B cell (primary cell): ENCODE data around the gene DSCAML1. TPM values are rescaled to one million over a fixed set of nuclear protein-coding genes. Genes with fewer than 3 reads are reported as not detected.

ENCODE experiments used
- ATAC-seq: fragments of 200-7000 bp; cut with Tn5 transposase; one replicate; pipeline ENCODE4 v1.10.0; 2021; ENCODE audit warnings: low read depth, mild to moderate bottlenecking, moderate number of reproducible peaks, moderate library complexity
- CTCF ChIA-PET: fragments of 350-600 bp; sonication (Branson Sonifier 250); formaldehyde crosslinking; loops from one replicate; lab custom pipeline; 2021; ENCODE audit warnings: antibody characterized with exemption, inconsistent platforms; lab: Charles Lee
- POLR2A ChIA-PET: fragments of 350-600 bp; sonication (Branson Sonifier 250); formaldehyde crosslinking; loops from one replicate; lab custom pipeline; 2021; ENCODE audit warnings: antibody characterized with exemption; lab: Charles Lee
- DNase-seq: peaks from one replicate; pipeline ENCODE4 v3.0.0; 2013
- H2AFZ ChIP-seq: 2 replicates; pipeline ENCODE4 v1.6.1; 2012; ENCODE audit warnings: mild to moderate bottlenecking, low read depth, low read length; ENCODE audit not compliant: insufficient read depth, poor library complexity, severe bottlenecking
- H3K27ac ChIP-seq, 2 donors: 1 replicate in 1 of 2; 2 replicates in 1 of 2; pipeline ENCODE4 v1.5.1; 2012 to 2013; ENCODE audit warnings: low read length in 2 of 2, mild to moderate bottlenecking in 2 of 2, moderate library complexity in 1 of 2
- H3K27me3 ChIP-seq, 4 experiments: fragments of 200-600 bp in 1 of 4; sonication (generic) in 1 of 4; replicated peaks in 1 of 4; 1 replicate in 2 of 4; 2 replicates in 2 of 4; pipeline versions ENCODE4 v1.6.1 to v1.7.0; 2013 to 2016; ENCODE audit warnings: low read length in 3 of 4, mild to moderate bottlenecking in 2 of 4, mixed read lengths in 1 of 4, moderate library complexity in 1 of 4; ENCODE audit not compliant: insufficient read depth in 4 of 4, control insufficient read depth in 3 of 4; ENCODE audit errors: control extremely low read depth in 1 of 4
- H3K36me3 ChIP-seq, 2 experiments: replicated peaks in 1 of 2; 1 replicate in 1 of 2; 2 replicates in 1 of 2; pipeline versions ENCODE4 v1.6.1 to v1.7.1; 2013; ENCODE audit warnings: low read length in 1 of 2; ENCODE audit not compliant: insufficient read depth in 2 of 2, control insufficient read depth in 1 of 2; ENCODE audit errors: control extremely low read depth in 1 of 2, extremely low read depth in 1 of 2
- H3K4me1 ChIP-seq, 2 donors: fragments of 200-600 bp in 1 of 2; sonication (generic) in 1 of 2; 1 replicate in 1 of 2; 2 replicates in 1 of 2; pipeline versions ENCODE4 v1.5.1 to v1.6.1; 2013 to 2017; ENCODE audit warnings: low read length in 2 of 2; ENCODE audit not compliant: control insufficient read depth in 2 of 2, insufficient read depth in 2 of 2
- H3K4me2 ChIP-seq: replicated peaks from 2 replicates; pipeline ENCODE3; 2012; ENCODE audit warnings: mild to moderate bottlenecking, low read depth, low read length; ENCODE audit not compliant: poor library complexity, severe bottlenecking
- H3K4me3 ChIP-seq, 5 experiments: fragments of 200-600 bp in 1 of 5; sonication (generic) in 1 of 5; 1 replicate in 3 of 5; 2 replicates in 2 of 5; pipeline versions ENCODE4 v1.5.1 to v1.7.0; 2011 to 2016; ENCODE audit warnings: low read length in 4 of 5, mild to moderate bottlenecking in 4 of 5, low read depth in 2 of 5, control low read depth in 1 of 5, moderate library complexity in 1 of 5; ENCODE audit not compliant: insufficient read depth in 1 of 5; ENCODE audit errors: control extremely low read depth in 1 of 5, extremely low read depth in 1 of 5
- H3K79me2 ChIP-seq: fragments of 200-600 bp; sonication (generic); one replicate; pipeline ENCODE4 v1.6.0; 2016; ENCODE audit warnings: low read length; ENCODE audit not compliant: control insufficient read depth, insufficient read depth
- H3K9ac ChIP-seq: fragments of 200-600 bp; sonication (generic); 2 replicates; pipeline ENCODE4 v1.6.1; 2017; ENCODE audit warnings: mild to moderate bottlenecking, low read length, moderate library complexity
- H3K9me3 ChIP-seq, 3 donors: one replicate each; pipeline versions ENCODE4 v1.6.1 to v1.7.1; 2013; ENCODE audit warnings: low read length in 2 of 3; ENCODE audit not compliant: control insufficient read depth in 2 of 3, insufficient read depth in 1 of 3; ENCODE audit errors: control extremely low read depth in 1 of 3
- H4K20me1 ChIP-seq: 2 replicates; pipeline ENCODE4 v1.6.0; 2012; ENCODE audit warnings: mild to moderate bottlenecking, low read length; ENCODE audit not compliant: insufficient read depth, control insufficient read depth, poor library complexity, severe bottlenecking
- H3K27ac Mint-ChIP-seq: one replicate; pipeline ENCODE4 v1.8.0; 2021; ENCODE audit warnings: mixed read lengths
- H3K27me3 Mint-ChIP-seq: one replicate; pipeline ENCODE4 v1.8.0; 2021; ENCODE audit warnings: mixed read lengths
- H3K4me1 Mint-ChIP-seq: one replicate; pipeline ENCODE4 v1.8.0; 2021; ENCODE audit warnings: mixed read lengths
- H3K4me3 Mint-ChIP-seq: one replicate; pipeline ENCODE4 v1.8.0; 2021; ENCODE audit warnings: mixed read lengths
- H3K9me3 Mint-ChIP-seq: one replicate; pipeline ENCODE4 v1.8.0; 2022; ENCODE audit warnings: mixed read lengths; ENCODE audit not compliant: insufficient read depth
- CTCF ChIP-seq: fragments of 200-600 bp; IDR thresholded peaks from one replicate; pipeline ENCODE4 v1.8.0; 2022; ENCODE audit warnings: antibody characterized with exemption, mild to moderate bottlenecking
- EZH2 ChIP-seq: IDR thresholded peaks from 2 replicates; pipeline ENCODE4 v1.6.1; 2012; ENCODE audit warnings: borderline replicate concordance, low read depth, mild to moderate bottlenecking, moderate library complexity, low read length; ENCODE audit not compliant: insufficient read depth, poor library complexity, severe bottlenecking
- WGBS: methylation state at CpG from one replicate; pipeline ENCODE4 v1.1.5; 2013; ENCODE audit warnings: missing lambda C conversion rate; ENCODE audit not compliant: insufficient coverage; 5-methylcytosine and 5-hydroxymethylcytosine counted together
- intact Hi-C: fragments of 100-400 bp; cut with micrococcal nuclease; formaldehyde crosslinking; loops from one replicate; pipeline ENCODE4 v1.10.0; 2022
- polyA plus RNA-seq: library from polyadenylated mRNA; depleted of rRNA; stranded (reverse); fragments of >200 nt; gene quantifications from 2 replicates; pipeline ENCODE4 v1.2.3, GENCODE V29; 2012
- total RNA-seq, 2 donors: library from RNA; stranded (reverse); fragments of 120-200 nt in 1 of 2; gene quantifications; 1 replicate in 1 of 2; 2 replicates in 1 of 2; pipeline versions ENCODE4 v1.2.3 to v1.2.4, GENCODE V29; 2013 to 2022

DSCAML1 gene
- total and polyA plus RNA-seq, 2 donors (not counting 1 experiment from before 2014, with no cell fraction given), result 1.2 to 6.2 TPM

- H3K9me3 Mint-ChIP-seq, result no peaks in the 10 kb centered on the region
- H3K27me3 Mint-ChIP-seq, result peaks cover 3% of the 10 kb centered on the region
- DNase-seq, result no peak
- no peak overlapping the region for H3K4me3 ChIP-seq
- no peak overlapping the region for H3K9ac ChIP-seq
- H3K4me1 ChIP-seq, result no peaks in the 10 kb centered on the region
- no peak overlapping the region for H3K4me3 Mint-ChIP-seq
- H3K27ac Mint-ChIP-seq, result no peak overlapping the region
- H2AFZ ChIP-seq, result no peak overlapping the region
- H3K36me3 ChIP-seq, result no peaks in the 10 kb centered on the region
- H4K20me1 ChIP-seq, result no peaks in the 10 kb centered on the region
- ChIA-PET CTCF (no interaction called here), POLR2A (no interaction called here)
- ATAC-seq, result no peak
- H3K27me3 ChIP-seq, result peaks cover 0 to 3% (median 0%) of the 10 kb centered on the region in 4 experiments
- no peak overlapping the region for H3K27ac ChIP-seq
- no peak overlapping the region for H3K4me2 ChIP-seq
- 93% methylated on average over 3 of the region's 4 CpGs for WGBS
- intact Hi-C loops, result no loop called here
- H3K4me1 Mint-ChIP-seq, result no peaks in the 10 kb centered on the region
- no peaks in the 10 kb centered on the region for H3K9me3 ChIP-seq
- no peaks in the 10 kb centered on the region for H3K79me2 ChIP-seq
- TF ChIP-seq EZH2 (no peak), CTCF (no peak)
Measured at GRCh38 chr11:117652521-117652920, 144.5 kb downstream of the DSCAML1 start.

GRCh38 chr11:117649296-117650055 is 147.5 kb downstream of the DSCAML1 start:
- intact Hi-C loops, result no loop called here
- H2AFZ ChIP-seq, result no peak overlapping the region
- Mint-ChIP-seq H3K4me3 (no peak overlapping the region), H3K4me1 (no peaks in the 10 kb centered on the region), H3K9me3 (no peaks in the 10 kb centered on the region), H3K27ac (no peak overlapping the region), H3K27me3 (peaks cover 4% of the 10 kb centered on the region)
- no peak for ATAC-seq
- no peaks in the 10 kb centered on the region for H4K20me1 ChIP-seq
- no peak overlapping the region for H3K27ac ChIP-seq
- no peak overlapping the region for H3K9ac ChIP-seq
- CTCF ChIA-PET, result no interaction called here
- no peak overlapping the region for H3K4me3 ChIP-seq
- WGBS, result 93% methylated on average over 10 of the region's 12 CpGs
- H3K27me3 ChIP-seq, result peaks cover 0 to 3% (median 0%) of the 10 kb centered on the region in 4 experiments
- no peak for DNase-seq
- no peaks in the 10 kb centered on the region for H3K79me2 ChIP-seq
- no peak for TF ChIP-seq CTCF
- TF ChIP-seq EZH2, result no peak
- no peaks in the 10 kb centered on the region for H3K36me3 ChIP-seq
- H3K4me2 ChIP-seq, result no peak overlapping the region
- POLR2A ChIA-PET, result no interaction called here
- no peaks in the 10 kb centered on the region for H3K4me1 ChIP-seq
- H3K9me3 ChIP-seq, result no peaks in the 10 kb centered on the region
